ENCODE results near the gene KYAT1.

DNA sequence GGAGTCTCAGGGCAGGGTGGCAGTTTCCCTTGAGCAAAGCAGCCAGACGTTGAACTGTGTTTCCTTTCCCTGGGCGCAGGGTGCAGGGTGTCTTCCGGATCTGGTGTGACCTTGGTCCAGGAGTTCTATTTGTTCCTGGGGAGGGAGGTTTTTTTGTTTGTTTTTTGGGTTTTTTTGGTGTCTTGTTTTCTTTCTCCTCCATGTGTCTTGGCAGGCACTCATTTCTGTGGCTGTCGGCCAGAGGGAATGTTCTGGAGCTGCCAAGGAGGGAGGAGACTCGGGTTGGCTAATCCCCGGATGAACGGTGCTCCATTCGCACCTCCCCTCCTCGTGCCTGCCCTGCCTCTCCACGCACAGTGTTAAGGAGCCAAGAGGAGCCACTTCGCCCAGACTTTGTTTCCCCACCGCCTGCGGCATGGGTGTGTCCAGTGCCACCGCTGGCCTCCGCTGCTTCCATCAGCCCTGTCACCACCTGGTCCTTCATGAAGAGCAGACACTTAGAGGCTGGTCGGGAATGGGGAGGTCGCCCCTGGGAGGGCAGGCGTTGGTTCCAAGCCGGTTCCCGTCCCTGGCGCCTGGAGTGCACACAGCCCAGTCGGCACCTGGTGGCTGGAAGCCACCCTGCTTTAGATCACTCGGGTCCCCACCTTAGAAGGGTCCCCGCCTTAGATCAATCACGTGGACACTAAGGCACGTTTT is 35.5 kb upstream of the KYAT1 start:
- TF ChIP-seq EP300 (IDR thresholded peaks at IDR 0.05; ENCODE audit: borderline replicate concordance in 1 of 2, low read depth in 2 of 2, low read length in 2 of 2) = no peak
- TF ChIP-seq, protein P1, sequence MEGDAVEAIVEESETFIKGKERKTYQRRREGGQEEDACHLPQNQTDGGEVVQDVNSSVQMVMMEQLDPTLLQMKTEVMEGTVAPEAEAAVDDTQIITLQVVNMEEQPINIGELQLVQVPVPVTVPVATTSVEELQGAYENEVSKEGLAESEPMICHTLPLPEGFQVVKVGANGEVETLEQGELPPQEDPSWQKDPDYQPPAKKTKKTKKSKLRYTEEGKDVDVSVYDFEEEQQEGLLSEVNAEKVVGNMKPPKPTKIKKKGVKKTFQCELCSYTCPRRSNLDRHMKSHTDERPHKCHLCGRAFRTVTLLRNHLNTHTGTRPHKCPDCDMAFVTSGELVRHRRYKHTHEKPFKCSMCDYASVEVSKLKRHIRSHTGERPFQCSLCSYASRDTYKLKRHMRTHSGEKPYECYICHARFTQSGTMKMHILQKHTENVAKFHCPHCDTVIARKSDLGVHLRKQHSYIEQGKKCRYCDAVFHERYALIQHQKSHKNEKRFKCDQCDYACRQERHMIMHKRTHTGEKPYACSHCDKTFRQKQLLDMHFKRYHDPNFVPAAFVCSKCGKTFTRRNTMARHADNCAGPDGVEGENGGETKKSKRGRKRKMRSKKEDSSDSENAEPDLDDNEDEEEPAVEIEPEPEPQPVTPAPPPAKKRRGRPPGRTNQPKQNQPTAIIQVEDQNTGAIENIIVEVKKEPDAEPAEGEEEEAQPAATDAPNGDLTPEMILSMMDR (IDR thresholded peaks at IDR 0.05; ENCODE audit: control extremely low read depth in 1 of 3, insufficient read depth in 1 of 3, low read depth in 1 of 3, low read length in 3 of 3) = no peak
- TF ChIP-seq NRF1 (IDR thresholded peaks at IDR 0.05; ENCODE audit: low read depth, low read length) = no peak
- TF ChIP-seq POLR2A (IDR thresholded peaks at IDR 0.05; ENCODE audit: control extremely low read depth in 1 of 2, low read depth in 2 of 2, low read length in 2 of 2) = no peak
- no peak for TF ChIP-seq HDAC2 (IDR thresholded peaks at IDR 0.05; ENCODE audit: borderline replicate concordance in 1 of 2, low read depth in 2 of 2, low read length in 2 of 2)
- TF ChIP-seq KDM1A (IDR thresholded peaks at IDR 0.05; ENCODE audit: borderline replicate concordance, low read length) = no peak

All from H1 (cell line).